ENCODE data around the gene FGFR2. TPM values are rescaled to one million over a fixed set of nuclear protein-coding genes. Genes with fewer than 3 reads are reported as not detected.

The FGFR2 gene
- total RNA-seq, 4 donors from 2014 or later: 0.11 to 0.31 (median 0.22) TPM; not detected in 1

DNA sequence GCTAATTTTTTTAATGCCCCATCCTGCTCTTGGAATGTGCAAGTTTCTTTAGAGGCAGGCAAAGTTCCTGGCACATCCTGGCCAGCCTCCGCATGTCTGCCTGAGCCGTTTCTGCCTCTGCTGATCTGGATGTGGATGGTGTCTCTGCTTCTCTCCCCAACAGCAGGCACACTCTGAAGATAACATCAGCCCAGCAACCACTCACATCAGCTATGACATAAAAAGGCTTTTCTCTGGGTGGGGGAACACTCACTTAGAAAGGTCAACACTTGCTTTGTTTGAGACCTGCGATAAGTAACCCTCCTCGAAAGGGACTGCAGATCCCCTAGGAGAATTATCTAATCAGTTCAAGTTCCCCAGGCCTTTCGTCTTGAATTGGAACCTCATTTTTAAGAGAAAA, 142.9 kb downstream of the FGFR2 start:
- Histone ChIP-seq H3K27me3 (no peaks in the 10 kb centered on the region), H3K27ac (no peak overlapping the region), H3K36me3 (no peaks in the 10 kb centered on the region), H3K4me3 (no peak overlapping the region), H3K4me1 (no peaks in the 10 kb centered on the region), H3K9me3 (no peaks in the 10 kb centered on the region)
- intact Hi-C loops (cut with DNase I; ENCODE audit: low total_unique reads) (no loop called here), in situ Hi-C loops (cut with MboI; ENCODE audit: low sequenced_read_pairs in 4 of 4) (no loop called here)
- DNase-seq (no peak), ATAC-seq (no peak)
- no peak for TF ChIP-seq CTCF (IDR thresholded peaks at IDR 0.05 in 4 of 5, conservative IDR thresholded peaks at IDR 0.05 in 1 of 5)
- no peak for TF ChIP-seq POLR2A (IDR thresholded peaks at IDR 0.05)

DNA sequence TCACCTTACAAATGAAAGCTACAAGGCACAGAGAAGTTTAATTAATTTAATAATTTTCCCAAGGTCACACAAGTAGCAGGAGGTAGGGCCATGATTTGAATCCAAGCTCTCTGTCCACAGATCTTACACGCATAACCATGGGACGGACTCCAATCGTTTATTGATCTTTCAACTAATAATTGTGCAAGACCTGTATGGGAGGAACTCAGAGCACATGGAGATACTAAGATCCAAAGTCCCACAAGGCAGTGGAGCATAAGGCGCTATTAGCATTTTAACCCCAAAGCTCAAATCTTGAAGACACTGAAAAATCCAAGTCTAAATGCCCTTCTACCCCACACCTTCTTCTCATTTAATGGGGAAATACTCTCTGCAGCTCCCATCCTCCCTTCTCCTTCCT, 143.5 kb downstream of the FGFR2 start:
- in situ Hi-C loops (cut with MboI; ENCODE audit: low sequenced_read_pairs in 4 of 4) (no loop called here), intact Hi-C loops (cut with DNase I; ENCODE audit: low total_unique reads) (no loop called here)
- Histone ChIP-seq H3K27me3 (no peaks in the 10 kb centered on the region), H3K27ac (no peak overlapping the region), H3K36me3 (no peaks in the 10 kb centered on the region), H3K4me1 (no peaks in the 10 kb centered on the region), H3K9me3 (no peaks in the 10 kb centered on the region), H3K4me3 (no peak overlapping the region)
- TF ChIP-seq CTCF (IDR thresholded peaks at IDR 0.05 in 4 of 5, conservative IDR thresholded peaks at IDR 0.05 in 1 of 5) (no peak), POLR2A (IDR thresholded peaks at IDR 0.05) (no peak)
- no peak for ATAC-seq
- DNase-seq: no peak

DNA sequence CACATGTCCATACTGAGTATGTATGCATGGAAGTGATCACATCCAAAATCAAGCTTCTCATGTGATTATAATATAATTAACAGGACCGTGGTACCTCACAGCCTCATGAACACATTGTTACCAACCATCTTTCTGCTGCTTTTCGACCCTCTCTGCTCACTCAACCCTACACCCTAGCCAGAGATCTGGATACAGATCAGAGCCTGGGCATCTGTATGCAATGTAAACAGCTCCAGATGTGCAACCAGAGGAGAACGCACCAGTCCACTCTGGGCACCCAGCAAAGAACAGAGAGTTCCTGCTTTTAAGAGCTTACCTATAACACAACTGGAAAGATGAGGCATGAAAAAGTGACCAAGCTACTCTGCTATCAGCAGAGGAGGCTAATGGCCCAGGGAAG, 145.1 kb downstream of the FGFR2 start:
- in situ Hi-C loops (cut with MboI; ENCODE audit: low sequenced_read_pairs in 4 of 4) (no loop called here), intact Hi-C loops (cut with DNase I; ENCODE audit: low total_unique reads) (no loop called here)
- H3K27ac ChIP-seq: no peak overlapping the region
- TF ChIP-seq CTCF (IDR thresholded peaks at IDR 0.05 in 4 of 5, conservative IDR thresholded peaks at IDR 0.05 in 1 of 5) (no peak), POLR2A (IDR thresholded peaks at IDR 0.05) (no peak)
- H3K27me3 ChIP-seq: no peaks in the 10 kb centered on the region
- H3K4me1 ChIP-seq: no peaks in the 10 kb centered on the region
- H3K9me3 ChIP-seq: no peaks in the 10 kb centered on the region
- H3K36me3 ChIP-seq: no peaks in the 10 kb centered on the region
- no peak overlapping the region for H3K4me3 ChIP-seq
- DNase-seq: no peak
- ATAC-seq: no peak

DNA sequence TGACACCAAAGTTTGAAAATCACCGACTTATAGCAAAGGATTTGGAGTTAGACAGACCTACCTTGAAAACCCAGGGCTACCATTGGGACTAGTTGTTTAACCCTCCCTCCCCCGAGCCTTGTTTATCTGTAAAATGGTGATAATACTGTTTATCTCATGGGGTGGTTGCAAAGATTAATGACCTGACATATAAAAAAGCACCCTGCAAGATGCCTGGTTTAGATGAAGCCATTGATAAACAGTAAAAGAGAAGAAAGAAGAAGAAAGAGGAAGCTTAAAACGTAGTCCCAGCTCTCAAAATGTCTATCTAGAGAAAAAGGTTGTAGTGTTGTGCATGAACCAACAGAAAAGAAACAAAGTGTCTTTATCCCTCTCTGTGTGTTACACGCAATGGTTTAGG, 145.7 kb downstream of the FGFR2 start:
- in situ Hi-C loops (cut with MboI; ENCODE audit: low sequenced_read_pairs in 4 of 4): no loop called here

More for the DNA sequence above, 145.7 kb downstream of the FGFR2 start:
- TF ChIP-seq CTCF (IDR thresholded peaks at IDR 0.05 in 4 of 5, conservative IDR thresholded peaks at IDR 0.05 in 1 of 5) (no peak), POLR2A (IDR thresholded peaks at IDR 0.05) (no peak)
- DNase-seq (no peak), ATAC-seq (no peak)
- intact Hi-C loops (cut with DNase I; ENCODE audit: low total_unique reads): no loop called here
- Histone ChIP-seq H3K9me3 (no peaks in the 10 kb centered on the region), H3K4me1 (no peaks in the 10 kb centered on the region), H3K36me3 (no peaks in the 10 kb centered on the region), H3K27ac (no peak overlapping the region), H3K27me3 (no peaks in the 10 kb centered on the region), H3K4me3 (no peak overlapping the region)

Data from gastrocnemius medialis (tissue), 4 donors.